ENCODE results near the gene REG1A. TPM values are rescaled to one million over a fixed set of nuclear protein-coding genes. Genes with fewer than 3 reads are reported as not detected.

Gene REG1A
- total and polyA plus RNA-seq, 7 donors = 0.13 to 8.3 (median 0.95) TPM; not detected in 2

DNA sequence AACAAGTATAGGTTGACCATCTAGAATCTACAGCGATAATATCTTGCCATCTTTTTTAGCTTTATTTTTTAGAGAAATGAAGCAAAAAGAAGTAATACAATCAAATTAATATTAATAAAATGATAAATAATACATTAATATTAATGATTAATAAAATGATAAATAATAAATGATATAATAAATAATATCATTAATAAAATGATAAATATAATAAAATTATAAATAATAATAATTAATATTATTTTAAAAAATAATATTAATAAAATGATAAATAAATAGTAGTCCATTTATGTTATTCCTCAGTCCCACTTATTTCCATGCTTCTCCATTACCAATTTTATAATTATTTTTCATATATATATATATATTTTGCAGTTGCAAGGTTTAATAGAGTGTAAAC is 42.5 kb downstream of the REG1A start:
- no peak for DNase-seq
- no peak for TF ChIP-seq CTCF (IDR thresholded peaks at IDR 0.05)
- WGBS, 3 donors = 89 to 98% (median 94%) methylated on average over 1 of the region's 1 CpG
- no peak overlapping the region for H3K27ac ChIP-seq
- no peaks in the 10 kb centered on the region for H3K27me3 ChIP-seq (ENCODE audit: insufficient read depth in 3 of 3, low read length in 2 of 3)
- ATAC-seq = no peak
- H3K36me3 ChIP-seq (ENCODE audit: insufficient read depth in 1 of 2, low read depth in 1 of 2) = no peaks in the 10 kb centered on the region
- intact Hi-C loops (cut with DNase I) = no loop called here
- H3K9me3 ChIP-seq = no peaks in the 10 kb centered on the region
- H3K4me3 ChIP-seq = no peak overlapping the region
- H3K4me1 ChIP-seq = no peaks in the 10 kb centered on the region

GRCh38 chr2:79171348-79171958 is 51.2 kb downstream of the REG1A start:
- Histone ChIP-seq H3K9me3 (no peaks in the 10 kb centered on the region), H3K4me3 (no peak overlapping the region), H3K27me3 (ENCODE audit: insufficient read depth in 3 of 3, low read length in 2 of 3) (no peaks in the 10 kb centered on the region), H3K27ac (no peak overlapping the region), H3K4me1 (no peaks in the 10 kb centered on the region), H3K36me3 (ENCODE audit: insufficient read depth in 1 of 2, low read depth in 1 of 2) (no peaks in the 10 kb centered on the region)
- DNase-seq (no peak), ATAC-seq (no peak)
- intact Hi-C loops (cut with DNase I) = no loop called here
- WGBS, 3 donors = 77 to 88% (median 85%) methylated on average over 2 of the region's 2 CpGs
- TF ChIP-seq CTCF (IDR thresholded peaks at IDR 0.05) = no peak

Other genes with a start within 250 kb of the REG1A start
- gene REG3G, start 94.8 kb upstream of the REG1A start, total RNA-seq = not detected
- under 1 TPM in 1 of 3 donors, not detected in 2; 0.23 TPM for gene REG3G, start 94.8 kb upstream of the REG1A start, polyA plus RNA-seq
- under 1 TPM in 2 of 4 donors, not detected in 2; 0.38 to 0.52 TPM for gene REG1B, start 32.5 kb upstream of the REG1A start, total RNA-seq
- gene REG1B, start 32.5 kb upstream of the REG1A start, polyA plus RNA-seq = 1 to 10 TPM in 1 of 3 donors, under 1 TPM in 1, not detected in 1; 0.80 to 2.2 TPM
- gene REG3A, start 39.3 kb downstream of the REG1A start, total RNA-seq = not detected
- under 1 TPM in 1 of 3 donors, not detected in 2; 0.53 TPM for gene REG3A, start 39.3 kb downstream of the REG1A start, polyA plus RNA-seq

All from psoas muscle (tissue), 8 donors.